PC-9 (cell line): ENCODE data around the gene AGBL5. TPM values are rescaled to one million over a fixed set of nuclear protein-coding genes. Genes with fewer than 3 reads are reported as not detected.

Experiments used
- BruUV-seq: library from RNA; stranded (reverse); fragments of 400-500 nt; replicated peaks from 2 replicates; lab custom pipeline; 2021; lab: Mats Ljungman, UMichigan
- CTCF ChIA-PET: fragments of 300-600 bp; sonication (Branson Sonifier 250); formaldehyde crosslinking; loops from one replicate; lab custom pipeline; 2022; ENCODE audit warnings: antibody characterized with exemption; lab: Charles Lee
- POLR2A ChIA-PET: fragments of 300-600 bp; sonication (Branson Sonifier 250); formaldehyde crosslinking; loops from one replicate; lab custom pipeline; 2022; ENCODE audit warnings: antibody characterized with exemption; ENCODE audit not compliant: unreplicated experiment; lab: Charles Lee
- DNase-seq, 2 experiments: peaks; one replicate each; pipeline versions ENCODE4 v3.0.0 to v3.0.0-alpha.2; 2015 to 2022; ENCODE audit warnings: mixed read lengths in 1 of 2
- H2AFZ ChIP-seq: fragments of 200-600 bp; sonication (generic); 2 replicates; pipeline ENCODE4 v1.8.1; 2017; ENCODE audit warnings: antibody characterized with exemption
- H3F3A ChIP-seq: fragments of 200-600 bp; sonication (generic); 2 replicates; pipeline ENCODE4 v1.8.1; 2017; ENCODE audit warnings: antibody characterized with exemption, mild to moderate bottlenecking, low read depth; ENCODE audit not compliant: insufficient read depth
- H3K27ac ChIP-seq: fragments of 200-600 bp; sonication (generic); 2 replicates; pipeline ENCODE4 v1.6.1; 2016; ENCODE audit warnings: mixed run types
- H3K27me3 ChIP-seq: fragments of 200-600 bp; sonication (generic); 2 replicates; pipeline ENCODE4 v1.6.1; 2016; ENCODE audit warnings: low read depth, mixed run types; ENCODE audit not compliant: insufficient read depth
- H3K36me3 ChIP-seq: fragments of 200-600 bp; sonication (generic); 2 replicates; pipeline ENCODE4 v1.6.1; 2016; ENCODE audit warnings: low read depth, mixed run types
- H3K4me1 ChIP-seq: fragments of 200-600 bp; sonication (generic); replicated peaks from 2 replicates; pipeline ENCODE4 v1.6.1; 2016; ENCODE audit warnings: mixed run types; ENCODE audit not compliant: insufficient read depth
- H3K4me2 ChIP-seq: fragments of 200-600 bp; sonication (generic); 2 replicates; pipeline ENCODE4 v1.6.1; 2017; ENCODE audit warnings: mixed run types
- H3K4me3 ChIP-seq: fragments of 200-600 bp; sonication (generic); 2 replicates; pipeline ENCODE4 v1.6.1; 2016; ENCODE audit warnings: mixed run types
- H3K79me2 ChIP-seq: fragments of 200-600 bp; sonication (generic); 2 replicates; pipeline ENCODE4 v1.6.1; 2017; ENCODE audit warnings: low read depth, mixed run types
- H3K9me2 ChIP-seq: fragments of 200-600 bp; sonication (generic); 2 replicates; pipeline ENCODE4 v1.8.1; 2017; ENCODE audit warnings: mild to moderate bottlenecking; ENCODE audit not compliant: insufficient read depth
- H3K9me3 ChIP-seq: fragments of 200-600 bp; sonication (generic); 2 replicates; pipeline ENCODE4 v1.8.1; 2016; ENCODE audit warnings: low read depth; ENCODE audit not compliant: insufficient read depth
- H4K20me1 ChIP-seq: fragments of 200-600 bp; sonication (generic); 2 replicates; pipeline ENCODE4 v1.8.1; 2017; ENCODE audit not compliant: insufficient read depth
- CTCF ChIP-seq: fragments of 200-600 bp; sonication (generic); conservative IDR thresholded peaks from 2 replicates; pipeline ENCODE4 v1.6.1; 2017; ENCODE audit warnings: mixed run types, antibody characterized with exemption, mild to moderate bottlenecking, moderate library complexity
- EZH2 ChIP-seq: fragments of 200-600 bp; sonication (generic); IDR thresholded peaks from 2 replicates; pipeline ENCODE4 v1.8.0; 2017; ENCODE audit warnings: antibody characterized with exemption, low read depth
- intact Hi-C: fragments of 100-400 bp; cut with micrococcal nuclease; formaldehyde crosslinking; loops from one replicate; pipeline ENCODE4 v1.10.0; 2022; ENCODE audit not compliant: unreplicated experiment
- total RNA-seq: library from RNA; stranded (reverse); gene quantifications from 2 replicates; pipeline ENCODE4 v1.2.3, GENCODE V29; 2021

Gene AGBL5
- total RNA-seq, 1 experiment from 2014 or later: 63.2 TPM

GRCh38 chr2:27084297-27085061 is 33.0 kb downstream of the AGBL5 start:
- no TSS peak for BruUV-seq
- Histone ChIP-seq H3K4me3 (no peak overlapping the region), H3K27me3 (no peaks in the 10 kb centered on the region), H3K27ac (no peak overlapping the region), H4K20me1 (no peaks in the 10 kb centered on the region), H3K4me2 (no peak overlapping the region), H3K9me3 (no peaks in the 10 kb centered on the region), H3K4me1 (peaks cover 25% of the 10 kb centered on the region), H3K79me2 (no peaks in the 10 kb centered on the region), H2AFZ (no peak overlapping the region), H3K36me3 (no peaks in the 10 kb centered on the region), H3F3A (peaks cover 9% of the 10 kb centered on the region; the same call in 1 of the 2 replicates), H3K9me2 (no peaks in the 10 kb centered on the region)
- POLR2A ChIA-PET: interaction anchor here (0.7 kb wide), 1 partner anchor 122 kb away, joined by 5 read pairs; no protein-coding TSS in a partner anchor
- no peak for TF ChIP-seq CTCF
- intact Hi-C loops: loop anchor here (2.0 kb wide), 2 partner anchors 64 to 238 kb away; no protein-coding TSS in a partner anchor
- no peak for DNase-seq
- CTCF ChIA-PET: interaction anchor here (1.5 kb wide), 1 partner anchor 123 kb away, joined by 4 read pairs; no protein-coding TSS in a partner anchor

GRCh38 chr2:27085062-27085672 is 33.7 kb downstream of the AGBL5 start:
- Histone ChIP-seq H3K4me1 (peaks cover 25% of the 10 kb centered on the region), H3F3A (peaks cover 9% of the 10 kb centered on the region; the same call in 1 of the 2 replicates), H3K9me2 (no peaks in the 10 kb centered on the region), H3K4me3 (peak overlapping the region; percentile 94), H3K9me3 (no peaks in the 10 kb centered on the region), H3K36me3 (no peaks in the 10 kb centered on the region), H4K20me1 (no peaks in the 10 kb centered on the region), H3K79me2 (no peaks in the 10 kb centered on the region), H3K27ac (no peak overlapping the region), H3K4me2 (peak overlapping the region; percentile 87), H3K27me3 (no peaks in the 10 kb centered on the region), H2AFZ (peak overlapping the region; percentile 100)
- intact Hi-C loops: loop anchor here (2.0 kb wide), 2 partner anchors 64 to 238 kb away; no protein-coding TSS in a partner anchor
- no peak for TF ChIP-seq EZH2
- peak; percentile 31; the same call in 1 of the 2 replicates for TF ChIP-seq CTCF
- no peak for DNase-seq
- ChIA-PET POLR2A (no interaction called here), CTCF (interaction anchor here (0.6 to 1.5 kb wide), 3 partner anchors 68 to 1112 kb away, joined by 3 to 6 read pairs (median 4); no protein-coding TSS in a partner anchor)
- no TSS peak for BruUV-seq

- no peaks in the 10 kb centered on the region for H3K79me2 ChIP-seq
- H3K4me1 ChIP-seq: peaks cover 25% of the 10 kb centered on the region
- no peak for TF ChIP-seq CTCF
- TF ChIP-seq EZH2: no peak
- no peak overlapping the region for H3K27ac ChIP-seq
- peak overlapping the region; percentile 87 for H3K4me2 ChIP-seq
- CTCF ChIA-PET: interaction anchor here (0.6 to 1.5 kb wide), 3 partner anchors 68 to 1112 kb away, joined by 3 to 6 read pairs (median 4); no protein-coding TSS in a partner anchor
- no peaks in the 10 kb centered on the region for H3K36me3 ChIP-seq
- peaks cover 9% of the 10 kb centered on the region; the same call in 1 of the 2 replicates for H3F3A ChIP-seq
- no peaks in the 10 kb centered on the region for H4K20me1 ChIP-seq
- H3K9me3 ChIP-seq: no peaks in the 10 kb centered on the region
- intact Hi-C loops: loop anchor here (1.0 to 2.0 kb wide), 4 partner anchors 34 to 239 kb away; partner anchors contain the start of gene AGBL5
- BruUV-seq: no TSS peak
- POLR2A ChIA-PET: no interaction called here
- peak; percentile 39 to 63 for DNase-seq
- no peaks in the 10 kb centered on the region for H3K27me3 ChIP-seq
- no peaks in the 10 kb centered on the region for H3K9me2 ChIP-seq
- peak overlapping the region; percentile 94 for H3K4me3 ChIP-seq
- peak overlapping the region; percentile 100 for H2AFZ ChIP-seq
Observed at GRCh38 chr2:27085673-27086089, 34.2 kb downstream of the AGBL5 start.
